SHP77 treated with DMSO at 0.1 percent for 48 hours (cell line): ENCODE data around the gene CR1L.
"Not testable (repeated sequence)": the region's sequence is repeated elsewhere in the genome, so short reads cannot be mapped to it uniquely, and the experiment has no call there.

ENCODE experiments used
- DNase-seq: peaks from one replicate; lab custom pipeline; 2025; lab: John Stamatoyannopoulos, UW

CR1L gene

GRCh38 chr1:207682872-207683434 is 38.0 kb downstream of the CR1L start:
- DNase-seq: not testable (repeated sequence)

DNA sequence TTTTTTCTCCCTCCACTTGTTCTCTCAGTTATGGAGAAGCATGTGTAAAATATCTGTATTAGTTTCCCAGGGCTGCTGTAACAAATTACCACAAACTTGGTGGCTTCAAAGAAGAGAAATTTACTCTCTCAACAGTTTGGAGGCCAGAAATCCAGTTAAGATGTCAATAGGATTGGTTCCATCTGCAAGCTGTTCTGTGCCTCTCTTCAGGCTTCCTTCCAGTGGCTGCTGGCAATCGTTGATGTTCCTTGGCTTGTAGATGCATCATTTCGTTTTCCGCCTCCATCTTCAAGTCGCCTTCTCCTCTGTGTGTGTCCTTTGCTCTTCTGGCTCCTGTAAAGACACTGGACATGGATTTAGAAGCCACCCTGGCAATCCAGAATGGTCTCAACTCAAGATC is 45.6 kb downstream of the CR1L start:
- not testable (repeated sequence) for DNase-seq

- DNase-seq: no peak
Observed at GRCh38 chr1:207691010-207691409, 46.1 kb downstream of the CR1L start.

DNA sequence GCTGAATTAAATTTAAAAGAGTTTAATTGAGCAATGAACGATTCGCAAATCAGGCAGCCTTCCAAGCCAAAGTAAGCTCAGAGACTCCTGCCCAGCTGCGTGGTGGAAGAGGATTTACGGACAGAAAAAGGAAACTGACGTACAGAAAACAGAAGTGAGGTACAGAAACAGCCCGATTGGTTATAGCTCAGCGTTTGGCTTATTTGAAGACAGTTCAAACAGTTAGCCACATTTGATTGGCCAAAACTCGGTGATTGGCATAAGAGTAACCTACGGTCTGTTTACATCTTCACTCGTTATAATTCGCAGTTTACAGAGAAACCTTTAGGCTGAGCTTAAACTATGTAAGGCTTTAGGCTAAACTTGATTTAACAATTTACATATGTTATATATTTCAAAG is 46.9 kb downstream of the CR1L start:
- no peak for DNase-seq

GRCh38 chr1:207692291-207692690 is 47.4 kb downstream of the CR1L start:
- DNase-seq: not testable (repeated sequence)

DNA sequence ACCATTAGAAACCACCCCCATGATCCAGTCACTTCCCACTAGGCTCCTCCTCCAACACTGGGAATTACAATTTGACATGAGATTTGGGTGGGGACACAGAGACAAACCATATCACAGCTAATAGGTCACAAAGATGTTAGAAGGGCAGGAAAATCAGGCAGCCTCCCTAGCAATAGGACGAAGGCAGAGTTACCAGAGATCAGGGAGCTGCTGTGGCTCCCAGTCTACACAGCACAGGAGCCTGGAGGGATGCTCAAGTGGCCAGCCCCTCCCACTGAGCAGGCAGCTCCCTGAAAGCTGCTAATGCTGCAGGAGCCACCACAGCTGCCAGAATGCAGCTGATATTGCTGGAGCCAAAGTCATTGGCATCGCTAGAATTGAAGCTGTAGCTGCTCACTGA is 51.0 kb downstream of the CR1L start:
- DNase-seq: no peak

GRCh38 chr1:207698822-207699483 is 54.0 kb downstream of the CR1L start:
- DNase-seq: peak; percentile 27

DNA sequence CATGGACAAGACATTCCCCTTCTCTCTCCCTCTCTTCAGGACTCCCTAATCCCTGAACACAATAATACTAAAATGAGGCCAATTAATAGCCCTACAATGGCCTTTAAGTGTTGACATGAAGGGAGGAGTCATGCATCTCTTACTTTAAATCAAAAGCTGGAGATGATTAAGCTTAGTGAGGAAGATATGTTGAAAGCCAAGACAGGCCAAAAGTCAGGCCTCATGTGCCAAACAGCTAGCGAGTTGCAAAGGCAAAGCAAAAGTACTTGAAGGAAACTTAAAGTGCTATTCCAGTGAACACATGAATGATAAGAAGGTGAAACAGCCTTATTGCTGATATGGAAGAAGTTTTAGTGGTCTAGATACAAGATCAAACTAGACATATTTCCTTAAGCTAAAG is 57.4 kb downstream of the CR1L start:
- DNase-seq: no peak

DNA sequence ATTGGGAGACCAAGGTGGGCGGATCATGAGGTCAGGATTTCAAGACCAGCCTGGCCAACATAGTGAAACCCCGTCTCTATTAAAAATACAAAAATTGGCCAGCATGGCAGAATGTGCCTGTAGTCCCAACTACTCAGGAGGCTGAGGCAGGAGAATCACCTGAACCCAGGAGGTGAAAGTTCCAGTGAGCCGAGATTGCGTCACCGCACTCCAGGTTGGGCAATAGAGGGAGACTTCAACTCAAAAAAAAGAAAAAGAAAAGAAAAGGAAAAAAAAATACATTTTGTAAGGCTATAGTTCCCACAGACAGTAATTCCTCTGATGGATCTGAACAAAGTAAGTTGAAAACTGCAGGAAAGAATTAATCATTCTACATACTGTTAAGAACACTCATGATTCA is 58.8 kb downstream of the CR1L start:
- no peak for DNase-seq

- not testable (repeated sequence) for DNase-seq
Observed at GRCh38 chr1:207708004-207708403, 63.1 kb downstream of the CR1L start.

GRCh38 chr1:207711285-207711684 is 66.4 kb downstream of the CR1L start:
- DNase-seq: no peak

DNA sequence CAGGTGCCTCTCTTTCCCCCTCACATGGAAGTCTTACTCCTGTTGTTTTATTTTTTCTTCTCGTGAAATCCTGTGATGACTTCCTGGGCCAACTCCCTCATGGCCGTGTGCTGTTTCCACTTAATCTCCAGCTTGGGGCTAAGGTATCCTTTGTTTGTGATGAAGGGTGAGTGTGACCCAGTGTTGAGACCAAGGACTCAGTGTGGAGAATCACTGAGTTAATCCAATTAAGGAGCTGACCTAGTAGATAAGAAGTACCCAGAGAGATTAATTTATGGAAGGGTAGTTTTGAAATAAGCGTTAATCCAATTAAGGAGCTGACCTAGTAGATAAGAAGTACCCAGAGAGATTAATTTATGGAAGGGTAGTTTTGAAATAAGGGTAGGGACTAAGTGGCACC is 67.8 kb downstream of the CR1L start:
- not testable (repeated sequence) for DNase-seq

GRCh38 chr1:207713529-207713928 is 68.6 kb downstream of the CR1L start:
- DNase-seq: no peak

DNA sequence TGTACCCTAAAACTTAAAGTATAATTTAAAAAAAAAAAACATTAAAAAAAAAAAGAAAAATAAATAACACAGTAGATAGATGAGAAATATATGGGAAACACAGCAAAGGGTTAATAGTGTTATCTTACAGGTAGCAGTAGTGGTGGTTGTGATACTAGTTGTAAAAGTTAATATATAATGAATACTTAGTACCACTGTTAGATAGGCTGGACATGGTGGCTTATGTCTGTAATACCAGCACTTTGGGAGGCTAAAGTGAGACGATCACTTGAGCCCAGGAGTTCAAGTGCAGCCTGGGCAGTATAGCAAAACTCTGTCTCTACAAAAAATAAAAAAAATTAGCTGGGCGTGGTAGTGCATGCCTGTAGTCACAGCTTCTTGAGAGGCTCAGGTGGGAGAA is 74.3 kb downstream of the CR1L start:
- no peak for DNase-seq

DNA sequence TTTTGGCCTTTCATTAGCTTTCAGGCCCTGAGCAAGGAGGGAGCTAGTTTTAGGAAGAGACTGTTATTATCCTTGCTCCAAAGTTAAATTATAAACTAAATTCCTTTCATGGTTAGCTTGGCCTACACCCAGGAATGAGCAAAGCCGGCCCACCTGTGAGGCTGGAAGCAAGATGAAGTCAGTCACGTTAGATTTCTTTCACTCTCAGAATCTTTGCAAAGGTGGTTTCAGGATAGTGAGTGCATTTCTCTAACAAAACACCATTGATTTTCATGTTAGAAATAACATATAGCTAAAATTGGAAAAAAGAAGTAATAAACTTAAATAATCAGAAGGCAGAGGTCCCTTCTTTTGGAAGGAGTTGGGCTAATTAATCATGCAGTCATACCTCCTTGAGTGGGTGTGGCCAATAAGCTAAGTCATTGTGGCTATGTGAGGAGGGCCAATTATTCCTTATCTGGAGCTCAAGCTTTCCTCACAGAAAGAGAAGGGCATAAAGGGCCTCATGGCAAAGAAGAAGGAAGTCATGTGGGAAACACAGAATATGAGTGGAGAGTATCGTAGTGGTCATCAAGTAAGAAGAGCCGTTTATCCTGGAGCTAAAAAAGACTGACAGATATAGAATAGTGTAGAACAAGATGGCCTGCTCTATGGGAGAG is 83.4 kb downstream of the CR1L start:
- DNase-seq: not testable (repeated sequence)

- DNase-seq: not testable (repeated sequence)
Observed at GRCh38 chr1:207737503-207738157, 92.7 kb downstream of the CR1L start.

- DNase-seq: not testable (repeated sequence)
Observed at GRCh38 chr1:207738158-207738659, 93.3 kb downstream of the CR1L start.

DNA sequence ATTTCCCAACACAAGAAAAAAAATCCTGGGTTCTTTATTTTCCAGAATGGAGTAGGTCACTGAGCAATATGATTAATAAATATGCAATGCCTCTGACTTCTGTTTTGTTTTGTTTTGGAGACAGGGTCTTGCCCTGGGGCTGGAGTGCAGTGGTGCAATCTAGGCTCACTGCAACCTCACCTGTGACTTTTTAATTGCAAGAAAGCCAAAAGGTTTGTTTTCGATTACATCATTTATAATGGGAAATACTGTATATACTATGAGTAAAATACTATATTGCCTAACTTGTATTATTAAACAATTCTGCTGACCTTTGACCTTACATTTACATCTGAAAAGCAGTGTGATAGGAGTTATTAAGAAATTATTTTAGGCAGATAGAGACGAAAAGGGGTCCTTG is 95.3 kb downstream of the CR1L start:
- no peak for DNase-seq

GRCh38 chr1:207742850-207743555 is 98.1 kb downstream of the CR1L start:
- DNase-seq: no peak

DNA sequence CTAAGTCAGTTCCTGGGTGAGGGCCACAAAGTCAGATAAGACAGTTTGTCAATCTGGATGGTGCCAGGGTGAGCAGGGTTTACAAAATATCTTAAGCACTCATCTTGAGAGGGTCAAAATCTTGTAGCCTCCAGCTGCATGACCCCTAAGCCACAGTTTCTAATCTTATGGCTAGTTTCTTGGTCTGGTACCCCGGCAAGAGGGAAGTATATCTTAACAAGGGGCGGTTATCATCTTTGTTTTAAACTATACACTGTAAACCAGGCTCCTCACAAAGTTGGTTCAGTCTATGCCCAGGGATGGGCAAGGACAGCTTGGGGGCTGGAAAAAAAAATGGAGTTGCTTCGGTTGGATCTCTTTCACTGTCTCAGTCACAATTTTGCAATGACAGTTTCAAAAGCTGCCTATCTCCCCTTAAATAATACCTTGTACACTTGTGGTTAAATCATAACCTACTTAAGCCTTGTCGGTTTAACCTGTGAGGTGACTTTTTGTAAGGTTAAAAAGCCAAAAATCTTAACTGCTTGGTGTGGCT is 99.1 kb downstream of the CR1L start:
- DNase-seq: no peak

DNA sequence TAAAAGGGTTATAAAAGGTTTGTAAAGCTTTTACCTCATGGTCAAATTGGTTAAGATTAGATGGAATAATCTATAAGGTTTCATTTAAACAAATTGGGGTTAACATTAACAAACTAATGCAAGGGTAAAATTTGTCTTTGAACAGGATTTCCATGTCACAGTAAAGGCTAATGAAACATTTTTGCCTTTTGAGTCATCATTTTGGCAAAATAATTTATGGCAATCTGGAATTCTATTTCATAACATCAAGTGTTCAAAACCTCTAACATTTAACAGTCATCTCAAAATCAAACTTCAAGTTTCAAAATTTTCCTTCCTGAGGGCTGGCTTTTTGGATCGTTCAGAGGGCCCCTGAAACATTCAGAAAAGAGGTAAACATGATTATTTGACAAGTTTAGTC is 100.4 kb downstream of the CR1L start:
- DNase-seq: no peak
